SH-SY5Y (cell line): ENCODE results near the gene GIGYF1.

Source experiments
- GATA2 ChIP-seq: IDR thresholded peaks from 2 replicates; pipeline ENCODE4 v1.6.1; 2011; ENCODE audit warnings: mild to moderate bottlenecking, low read depth, low read length
- GATA3 ChIP-seq: IDR thresholded peaks from 2 replicates; pipeline ENCODE4 v1.6.1; 2011; ENCODE audit warnings: low read depth, mild to moderate bottlenecking, low read length, moderate library complexity

Gene GIGYF1

DNA sequence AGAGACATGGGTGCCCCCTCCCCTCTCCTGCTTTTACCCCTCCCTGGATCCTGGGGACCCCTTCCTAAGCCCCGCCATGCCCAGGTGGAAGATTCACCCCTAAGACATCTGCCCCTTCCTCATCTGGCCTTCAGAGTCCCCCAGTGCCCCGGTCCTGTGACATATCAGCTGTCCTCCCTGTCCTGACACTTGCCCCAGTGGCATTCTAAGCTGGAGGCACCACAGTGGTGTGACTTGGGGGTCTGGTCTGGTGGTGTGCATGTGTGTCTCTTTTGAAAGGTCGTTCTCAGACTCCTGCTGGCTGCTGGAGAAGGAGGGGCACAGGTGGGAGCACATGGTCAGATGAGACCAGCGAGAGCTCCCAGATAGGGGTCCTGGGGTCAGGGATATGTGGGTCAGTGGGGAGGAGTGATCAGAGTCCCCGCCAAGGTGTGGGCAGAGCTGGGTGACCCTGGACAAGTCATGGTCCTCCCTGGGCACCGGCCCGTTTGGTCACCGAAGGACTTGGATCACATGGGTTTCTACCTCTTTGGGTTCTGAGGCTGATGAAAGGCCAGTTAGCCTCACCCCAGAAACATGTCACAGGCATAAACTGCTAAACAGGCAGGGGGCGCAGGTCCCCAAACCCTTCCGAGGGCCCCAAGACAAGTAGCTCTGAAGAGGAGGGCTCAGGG is 52.1 kb downstream of the GIGYF1 start:
- TF ChIP-seq GATA3 (no peak), GATA2 (no peak)

DNA sequence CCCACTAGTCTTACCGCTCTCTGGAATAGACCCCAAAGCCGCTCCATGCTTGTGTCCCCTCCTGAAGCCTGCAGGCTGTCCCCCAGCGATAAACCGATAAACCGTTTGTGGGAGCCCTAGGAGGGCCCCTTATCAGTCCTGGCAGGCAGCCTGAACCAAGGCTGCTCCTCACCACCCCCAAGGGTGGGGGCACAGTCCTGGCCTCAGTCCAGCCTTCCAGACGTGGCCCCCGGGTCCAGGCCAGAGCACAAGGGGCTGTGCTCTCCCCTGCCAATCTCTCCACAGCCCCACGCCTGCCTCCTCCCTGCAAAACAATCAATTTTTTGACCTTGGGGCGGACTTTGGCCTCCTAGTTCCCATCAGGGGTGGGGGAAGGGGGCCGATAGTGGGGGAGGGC is 52.6 kb downstream of the GIGYF1 start, which contains the start of gene TFR2:
TFR2 (minus strand) TSS at position 90 of the 397 bp plus-strand sequence; CDS start at position 47, 43 bp downstream.
- TF ChIP-seq GATA3: no peak
- peak; percentile 78 for TF ChIP-seq GATA2

GRCh38 chr7:100640517-100641440 is 53.3 kb downstream of the GIGYF1 start:
- no peak for TF ChIP-seq GATA3
- no peak for TF ChIP-seq GATA2

DNA sequence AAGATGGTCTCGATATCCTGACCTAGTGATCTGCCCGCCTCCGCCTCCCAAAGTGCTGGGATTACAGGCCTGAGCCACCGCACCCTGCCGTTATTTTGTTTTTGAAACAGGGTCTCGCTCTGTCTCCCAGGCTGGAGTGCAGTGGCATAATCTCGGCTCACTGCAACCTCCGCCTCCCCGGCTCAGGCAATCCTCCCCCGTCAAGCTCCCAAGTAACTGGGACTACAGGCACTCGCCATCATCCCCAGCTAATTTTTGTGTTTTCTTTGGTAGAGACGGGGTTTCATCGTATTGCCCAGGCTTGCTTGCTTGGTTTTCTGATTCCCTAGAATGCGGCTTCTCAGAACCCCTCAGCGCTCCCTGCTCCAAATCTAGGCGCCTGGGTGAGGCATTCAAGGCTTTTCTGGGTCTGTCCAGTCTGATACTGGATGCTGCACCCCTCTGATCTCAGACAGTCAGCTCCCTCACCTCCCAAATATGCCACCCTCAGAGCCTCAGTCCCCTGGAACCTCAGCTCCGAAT is 54.0 kb downstream of the GIGYF1 start:
- no peak for TF ChIP-seq GATA2
- no peak for TF ChIP-seq GATA3

GRCh38 chr7:100632951-100633717 is 60.9 kb downstream of the GIGYF1 start:
- no peak for TF ChIP-seq GATA3
- TF ChIP-seq GATA2: no peak

DNA sequence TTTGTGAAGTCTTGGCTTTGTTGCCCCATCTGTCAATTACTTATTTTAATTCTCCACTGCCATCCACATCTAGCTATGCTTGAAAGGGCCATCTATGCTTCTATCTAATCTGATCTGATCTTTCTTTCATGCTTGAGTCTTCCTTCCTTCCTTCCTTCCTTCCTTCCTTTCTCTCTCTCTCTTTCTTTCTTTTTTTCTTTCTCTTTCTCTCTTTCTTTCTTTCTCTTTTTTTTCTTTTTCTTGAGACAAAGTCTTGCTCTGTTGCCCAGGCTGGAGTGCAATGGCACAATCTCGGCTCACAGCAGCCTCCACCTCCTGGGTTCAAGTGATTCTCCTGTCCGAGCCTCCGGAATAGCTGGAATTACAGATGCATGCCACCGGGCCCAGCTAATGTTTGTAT is 64.0 kb downstream of the GIGYF1 start:
- TF ChIP-seq GATA2 (no peak), GATA3 (no peak)
